Hepatocyte (in vitro differentiated cells): ENCODE results near the gene NCOA3.

ENCODE experiments used
- CTCF ChIP-seq: fragments of 200-600 bp; sonication (generic); IDR thresholded peaks from 2 replicates; pipeline ENCODE4 v1.5.1; 2016; ENCODE audit warnings: antibody characterized with exemption, mild to moderate bottlenecking; ENCODE audit not compliant: poor library complexity
- EZH2 ChIP-seq: fragments of 200-600 bp; sonication (generic); IDR thresholded peaks from 2 replicates; pipeline ENCODE4 v1.6.1; 2016; ENCODE audit warnings: antibody characterized with exemption, mild to moderate bottlenecking, borderline replicate concordance
- EZH2phosphoT487 ChIP-seq: fragments of 200-600 bp; sonication (generic); IDR thresholded peaks from one replicate; pipeline ENCODE4 v1.6.1; 2018; ENCODE audit warnings: antibody characterized with exemption, mild to moderate bottlenecking, low read depth, moderate library complexity; ENCODE audit not compliant: unreplicated experiment, severe bottlenecking

GRCh38 chr20:47696856-47697255, 195.2 kb downstream of the NCOA3 start:
- TF ChIP-seq CTCF (no peak), EZH2phosphoT487 (no peak), EZH2 (no peak)
